WTC11 (cell line): ENCODE measurements around the gene ACSL5. TPM values are rescaled to one million over a fixed set of nuclear protein-coding genes. Genes with fewer than 3 reads are reported as not detected.

Experiments
- ATAC-seq: fragments of 200-7000 bp; cut with Tn5 transposase; 2 replicates; pipeline ENCODE4 v1.10.0; 2021; ENCODE audit warnings: mild to moderate bottlenecking, moderate library complexity
- CTCF ChIA-PET: fragments of 300-600 bp; sonication (Branson Sonifier 250); formaldehyde crosslinking; loops from one replicate; lab custom pipeline; 2021; ENCODE audit warnings: antibody characterized with exemption; lab: Charles Lee
- POLR2A ChIA-PET: fragments of 350-600 bp; sonication (Branson Sonifier 250); formaldehyde crosslinking; loops from one replicate; lab custom pipeline; 2021; ENCODE audit warnings: antibody characterized with exemption; lab: Charles Lee
- DNase-seq: peaks from one replicate; pipeline ENCODE4 v3.0.0; 2021; ENCODE audit warnings: low spot score
- H3K27ac Mint-ChIP-seq: 2 replicates; pipeline ENCODE4 v1.8.0; 2021; ENCODE audit warnings: mixed read lengths
- H3K27me3 Mint-ChIP-seq: 2 replicates; pipeline ENCODE4 v1.8.0; 2021; ENCODE audit warnings: low read depth, mild to moderate bottlenecking, moderate library complexity, mixed read lengths
- H3K36me3 Mint-ChIP-seq: 2 replicates; pipeline ENCODE4 v1.8.0; 2021; ENCODE audit warnings: mixed read lengths
- H3K4me1 Mint-ChIP-seq: 2 replicates; pipeline ENCODE4 v1.8.0; 2022; ENCODE audit warnings: mixed read lengths
- H3K4me3 Mint-ChIP-seq: 2 replicates; pipeline ENCODE4 v1.8.0; 2021; ENCODE audit warnings: mild to moderate bottlenecking, moderate library complexity, mixed read lengths
- H3K9me3 Mint-ChIP-seq: 2 replicates; pipeline ENCODE4 v1.8.0; 2021; ENCODE audit warnings: mixed read lengths
- ARID4B ChIP-seq: sonication (generic); formaldehyde crosslinking; IDR thresholded peaks from 2 replicates; pipeline ENCODE4 v1.8.0; 2023; ENCODE audit warnings: missing genetic modification reagents, mild to moderate bottlenecking, borderline replicate concordance
- CREM ChIP-seq: sonication (generic); formaldehyde crosslinking; IDR thresholded peaks from 2 replicates; pipeline ENCODE4 v1.8.1; 2022; ENCODE audit warnings: mild to moderate bottlenecking, missing genetic modification reagents, moderate library complexity
- E2F5 ChIP-seq: sonication (generic); formaldehyde crosslinking; IDR thresholded peaks from 2 replicates; pipeline ENCODE4 v1.8.1; 2022; ENCODE audit warnings: mild to moderate bottlenecking, moderate library complexity, missing genetic modification reagents
- FOXJ3 ChIP-seq: sonication (generic); formaldehyde crosslinking; IDR thresholded peaks from 2 replicates; pipeline ENCODE4 v1.9.0; 2021; ENCODE audit warnings: missing genetic modification reagents, mild to moderate bottlenecking, borderline replicate concordance
- HMGXB4 ChIP-seq: sonication (generic); formaldehyde crosslinking; IDR thresholded peaks from 2 replicates; pipeline ENCODE4 v1.8.1; 2023; ENCODE audit warnings: mild to moderate bottlenecking, moderate library complexity, missing genetic modification reagents
- MXD4 ChIP-seq: fragments of 250-450 bp; sonication (Bioruptor Pico); IDR thresholded peaks from 2 replicates; pipeline ENCODE4 v1.8.0; 2021; ENCODE audit warnings: mild to moderate bottlenecking, moderate library complexity, borderline replicate concordance
- NR1H2 ChIP-seq: sonication (generic); formaldehyde crosslinking; IDR thresholded peaks from 2 replicates; pipeline ENCODE4 v1.9.0; 2021; ENCODE audit warnings: mild to moderate bottlenecking, moderate library complexity, missing genetic modification reagents
- NR2C2 ChIP-seq: sonication (generic); formaldehyde crosslinking; IDR thresholded peaks from 2 replicates; pipeline ENCODE4 v1.8.0; 2022; ENCODE audit warnings: mild to moderate bottlenecking, missing genetic modification reagents
- NR3C1 ChIP-seq: sonication (generic); formaldehyde crosslinking; conservative IDR thresholded peaks from 2 replicates; pipeline ENCODE4 v1.8.1; 2023; ENCODE audit warnings: low read depth, mild to moderate bottlenecking, missing genetic modification reagents
- PREB ChIP-seq: sonication (generic); formaldehyde crosslinking; IDR thresholded peaks from 2 replicates; pipeline ENCODE4 v1.8.1; 2022; ENCODE audit warnings: mild to moderate bottlenecking, missing genetic modification reagents, moderate library complexity, borderline replicate concordance
- RORB ChIP-seq: fragments of 250-450 bp; sonication (Bioruptor Pico); IDR thresholded peaks from 2 replicates; pipeline ENCODE4 v1.9.0; 2021; ENCODE audit warnings: mild to moderate bottlenecking
- SOX15 ChIP-seq: fragments of 250-450 bp; sonication (Bioruptor Pico); IDR thresholded peaks from 2 replicates; pipeline ENCODE4 v1.9.0; 2021; ENCODE audit warnings: mild to moderate bottlenecking
- TCF7 ChIP-seq: sonication (generic); formaldehyde crosslinking; IDR thresholded peaks from 2 replicates; pipeline ENCODE4 v1.8.0; 2022; ENCODE audit warnings: mild to moderate bottlenecking, low read depth, missing genetic modification reagents, moderate library complexity
- TEAD4 ChIP-seq: sonication (generic); formaldehyde crosslinking; IDR thresholded peaks from 2 replicates; pipeline ENCODE4 v1.8.0; 2022; ENCODE audit warnings: mild to moderate bottlenecking, missing genetic modification reagents
- ZBTB43 ChIP-seq: sonication (generic); formaldehyde crosslinking; IDR thresholded peaks from 2 replicates; pipeline ENCODE4 v1.8.1; 2023; ENCODE audit warnings: mild to moderate bottlenecking, missing genetic modification reagents
- ZNF232 ChIP-seq: sonication (generic); formaldehyde crosslinking; IDR thresholded peaks from 2 replicates; pipeline ENCODE4 v1.8.0; 2022; ENCODE audit warnings: mild to moderate bottlenecking, missing genetic modification reagents
- ZNF396 ChIP-seq: fragments of 250-450 bp; sonication (Bioruptor Pico); IDR thresholded peaks from 2 replicates; pipeline ENCODE4 v1.8.0; 2021; ENCODE audit warnings: mild to moderate bottlenecking, moderate library complexity, borderline replicate concordance
- ZNF425 ChIP-seq: fragments of 250-450 bp; sonication (Bioruptor Pico); conservative IDR thresholded peaks from 2 replicates; pipeline ENCODE4 v1.9.0; 2021; ENCODE audit warnings: mild to moderate bottlenecking
- ZNF532 ChIP-seq: fragments of 250-450 bp; sonication (Bioruptor Pico); IDR thresholded peaks from 2 replicates; pipeline ENCODE4 v1.9.0; 2021; ENCODE audit warnings: mild to moderate bottlenecking, borderline replicate concordance
- total RNA-seq: library from RNA; stranded (reverse); gene quantifications from 3 replicates; pipeline ENCODE4 v1.2.3, GENCODE V29; 2021

Gene ACSL5
- total RNA-seq, 1 experiment from 2014 or later: 0.22 TPM

- Mint-ChIP-seq H3K36me3 (no peaks in the 10 kb centered on the region), H3K9me3 (0 out of 2 replicates have a peak, but pooled peaks cover 3% of the 10 kb centered on the region), H3K27me3 (no peaks in the 10 kb centered on the region; the same call in 1 of the 2 replicates), H3K4me1 (peaks cover 5% of the 10 kb centered on the region; the same call in 1 of the 2 replicates), H3K4me3 (no peak overlapping the region), H3K27ac (no peak overlapping the region)
- ATAC-seq (no peak), DNase-seq (no peak)
- ChIA-PET POLR2A (no interaction called here), CTCF (no interaction called here)
- no peak for TF ChIP-seq E2F5 (CRISPR knock-in tag)
- no peak for TF ChIP-seq TCF7
- TF ChIP-seq PREB (CRISPR knock-in tag): no peak
- no peak for TF ChIP-seq MXD4 (CRISPR knock-in tag)
- TF ChIP-seq FOXJ3 (CRISPR knock-in tag): no peak
- TF ChIP-seq ZNF425 (CRISPR knock-in tag): no peak
- TF ChIP-seq NR3C1 (CRISPR knock-in tag): no peak
- TF ChIP-seq NR2C2 (CRISPR knock-in tag): no peak
- TF ChIP-seq ZNF232: no peak
- TF ChIP-seq NR1H2: no peak
- TF ChIP-seq CREM: no peak
- no peak for TF ChIP-seq ZNF396 (CRISPR knock-in tag)
- TF ChIP-seq RORB (CRISPR knock-in tag): no peak
Observed at GRCh38 chr10:112353046-112353445, 20.9 kb upstream of the ACSL5 start.

- no peak for ATAC-seq
- Mint-ChIP-seq H3K27ac (no peak overlapping the region), H3K4me1 (peaks cover 5% of the 10 kb centered on the region; the same call in 1 of the 2 replicates), H3K36me3 (no peaks in the 10 kb centered on the region), H3K9me3 (no peaks in the 10 kb centered on the region), H3K4me3 (no peak overlapping the region)
- POLR2A ChIA-PET: no interaction called here
- CTCF ChIA-PET: no interaction called here
- no peak for DNase-seq
- no peak for TF ChIP-seq ARID4B (CRISPR knock-in tag)
- TF ChIP-seq TEAD4 (CRISPR knock-in tag): no peak
- no peak for TF ChIP-seq ZNF532
- no peak for TF ChIP-seq HMGXB4 (CRISPR knock-in tag)
- TF ChIP-seq SOX15 (CRISPR knock-in tag): no peak
- no peak for TF ChIP-seq NR2C2 (CRISPR knock-in tag)
- no peak for TF ChIP-seq ZBTB43
- TF ChIP-seq, all 79 proteins: peak for 0
- peaks cover 6% of the 10 kb centered on the region for H3K27me3 Mint-ChIP-seq
Observed at GRCh38 chr10:112356686-112357085, 17.2 kb upstream of the ACSL5 start.
